Smooth muscle cell (in vitro differentiated cells): ENCODE measurements around the gene CPOX. TPM values are rescaled to one million over a fixed set of nuclear protein-coding genes. Genes with fewer than 3 reads are reported as not detected.

Experiments
- DNase-seq: peaks from one replicate; lab custom pipeline; 2025; ENCODE audit not compliant: unreplicated experiment; lab: John Stamatoyannopoulos, UW
- H2AFZ ChIP-seq: fragments of 200-600 bp; sonication (generic); 2 replicates; pipeline ENCODE4 v1.6.0; 2016; ENCODE audit warnings: antibody characterized with exemption, low read depth, mild to moderate bottlenecking
- H3F3A ChIP-seq: fragments of 200-600 bp; sonication (generic); 2 replicates; pipeline ENCODE4 v1.6.0; 2017; ENCODE audit warnings: antibody characterized with exemption, low read depth
- H3K27ac ChIP-seq: fragments of 200-600 bp; sonication (generic); 2 replicates; pipeline ENCODE4 v1.5.1; 2016; ENCODE audit warnings: low read depth, mild to moderate bottlenecking
- H3K27me3 ChIP-seq: fragments of 200-600 bp; sonication (generic); 2 replicates; pipeline ENCODE4 v1.6.1; 2016; ENCODE audit warnings: low read depth, mild to moderate bottlenecking
- H3K36me3 ChIP-seq: fragments of 200-600 bp; sonication (generic); 2 replicates; pipeline ENCODE4 v1.5.1; 2016; ENCODE audit warnings: low read depth
- H3K4me1 ChIP-seq: fragments of 200-600 bp; sonication (generic); 2 replicates; pipeline ENCODE4 v1.5.1; 2016; ENCODE audit warnings: low read depth
- H3K4me2 ChIP-seq: fragments of 200-600 bp; sonication (generic); 2 replicates; pipeline ENCODE4 v1.6.0; 2016; ENCODE audit warnings: mild to moderate bottlenecking
- H3K4me3 ChIP-seq: fragments of 200-600 bp; sonication (generic); 2 replicates; pipeline ENCODE4 v1.5.1; 2016; ENCODE audit warnings: mild to moderate bottlenecking
- H3K79me2 ChIP-seq: fragments of 200-600 bp; sonication (generic); 2 replicates; pipeline ENCODE4 v1.6.0; 2016; ENCODE audit warnings: low read depth, mild to moderate bottlenecking
- H3K9ac ChIP-seq: fragments of 200-600 bp; sonication (generic); 2 replicates; pipeline ENCODE4 v1.6.0; 2016; ENCODE audit warnings: low read depth
- H3K9me3 ChIP-seq: fragments of 200-600 bp; sonication (generic); replicated peaks from 2 replicates; pipeline ENCODE4 v1.5.1; 2016; ENCODE audit warnings: low read depth
- H4K20me1 ChIP-seq: fragments of 200-600 bp; sonication (generic); 2 replicates; pipeline ENCODE4 v1.6.0; 2016; ENCODE audit warnings: low read depth
- CTCF ChIP-seq: fragments of 200-600 bp; sonication (generic); IDR thresholded peaks from 2 replicates; pipeline ENCODE4 v1.5.1; 2017; ENCODE audit warnings: borderline replicate concordance, mild to moderate bottlenecking, antibody characterized with exemption; ENCODE audit not compliant: insufficient read depth, poor library complexity, severe bottlenecking
- WGBS: methylation state at CpG from one replicate; pipeline ENCODE4 v1.1.7; 2016; ENCODE audit warnings: low lambda C conversion rate; 5-methylcytosine and 5-hydroxymethylcytosine counted together
- polyA plus RNA-seq: library from polyadenylated mRNA; unstranded; fragments of >200 nt; fragmentation: Nextera tagmentation; extraction: Ambion mirVana; gene quantifications from 2 replicates; pipeline ENCODE4 v1.2.1, GENCODE V29; 2016
- total RNA-seq: library from RNA; depleted of rRNA; stranded (reverse); fragments of >200 nt; gene quantifications from 2 replicates; pipeline ENCODE4 v1.2.3, GENCODE V29; 2014

CPOX gene
- total and polyA plus RNA-seq, 2 experiments from 2014 or later, result 19.3 to 44.8 TPM

- peaks cover 8% of the 10 kb centered on the region for H3K79me2 ChIP-seq
- TF ChIP-seq CTCF, result no peak
- 97% methylated on average over 8 of the region's 8 CpGs for WGBS
- no peak overlapping the region for H3K4me2 ChIP-seq
- no peak overlapping the region for H3K9ac ChIP-seq
- no peaks in the 10 kb centered on the region for H3K4me1 ChIP-seq
- H4K20me1 ChIP-seq, result peaks cover 18% of the 10 kb centered on the region
- H3K36me3 ChIP-seq, result peaks cover 4% of the 10 kb centered on the region
- no peaks in the 10 kb centered on the region for H3K27me3 ChIP-seq
- H3K9me3 ChIP-seq, result no peaks in the 10 kb centered on the region
- no peak overlapping the region for H2AFZ ChIP-seq
- no peak overlapping the region for H3K27ac ChIP-seq
- H3F3A ChIP-seq, result peaks cover 17% of the 10 kb centered on the region
- DNase-seq, result no peak
- H3K4me3 ChIP-seq, result no peak overlapping the region
These were observed 12.7 kb downstream of the CPOX start for GRCh38 chr3:98580401-98581386.

- no peak overlapping the region for H3K4me3 ChIP-seq
- H3F3A ChIP-seq, result peaks cover 14% of the 10 kb centered on the region
- no peaks in the 10 kb centered on the region for H3K27me3 ChIP-seq
- H3K27ac ChIP-seq, result no peak overlapping the region
- TF ChIP-seq CTCF, result no peak
- no peak for DNase-seq
- no peak overlapping the region for H2AFZ ChIP-seq
- no peaks in the 10 kb centered on the region for H3K4me1 ChIP-seq
- 56% methylated on average over 4 of the region's 4 CpGs for WGBS
- H3K4me2 ChIP-seq, result no peak overlapping the region
- peaks cover under 1% of the 10 kb centered on the region for H3K79me2 ChIP-seq
- H3K36me3 ChIP-seq, result peaks cover 4% of the 10 kb centered on the region
- H3K9me3 ChIP-seq, result no peaks in the 10 kb centered on the region
- peaks cover 5% of the 10 kb centered on the region for H4K20me1 ChIP-seq
- H3K9ac ChIP-seq, result no peak overlapping the region
These were observed 16.1 kb downstream of the CPOX start for GRCh38 chr3:98577178-98577895.

- Histone ChIP-seq H3K9ac (no peak overlapping the region), H2AFZ (no peak overlapping the region), H3K4me1 (no peaks in the 10 kb centered on the region), H3F3A (peaks cover 11% of the 10 kb centered on the region), H3K27me3 (no peaks in the 10 kb centered on the region), H3K4me3 (no peak overlapping the region), H3K9me3 (no peaks in the 10 kb centered on the region), H3K79me2 (no peaks in the 10 kb centered on the region), H4K20me1 (no peaks in the 10 kb centered on the region), H3K27ac (no peak overlapping the region), H3K4me2 (peak overlapping the region; percentile 7), H3K36me3 (no peaks in the 10 kb centered on the region)
- WGBS, result 45% methylated on average over 6 of the region's 6 CpGs
- no peak for DNase-seq
- no peak for TF ChIP-seq CTCF
These were observed 19.3 kb downstream of the CPOX start for GRCh38 chr3:98574132-98574531.
